T-cell (primary cell): Measurements from ENCODE around the gene PPP1R37. TPM values are rescaled to one million over a fixed set of nuclear protein-coding genes. Genes with fewer than 3 reads are reported as not detected.

Experiments
- ATAC-seq, 4 experiments: fragments of 200-7000 bp in 3 of 4; fragments of 150-1000 bp in 1 of 4; cut with Tn5 transposase; replicated peaks in 1 of 4; 1 replicate in 3 of 4; 2 replicates in 1 of 4; pipeline ENCODE4 v1.10.0; 2021; ENCODE audit warnings: moderate library complexity in 3 of 4, mild to moderate bottlenecking in 2 of 4, moderate number of reproducible peaks in 1 of 4
- CTCF ChIA-PET, 2 donors: fragments of 300-600 bp; sonication (Branson Sonifier 250); formaldehyde crosslinking; loops; one replicate each; lab custom pipeline; 2022; ENCODE audit warnings: antibody characterized with exemption in 2 of 2; lab: Charles Lee
- POLR2A ChIA-PET, 2 donors: fragments of 300-600 bp; sonication (Branson Sonifier 250); formaldehyde crosslinking; loops; one replicate each; lab custom pipeline; 2022; ENCODE audit warnings: antibody characterized with exemption in 2 of 2; lab: Charles Lee
- DNase-seq, 35 experiments: peaks; one replicate each; pipeline versions ENCODE4 v3.0.0 to v3.0.0-alpha.2; 2013 to 2023
- H3K27ac ChIP-seq: one replicate; pipeline ENCODE4 v1.5.1; 2013; ENCODE audit warnings: low read length
- H3K27me3 ChIP-seq, 2 experiments: replicated peaks in 1 of 2; 1 replicate in 1 of 2; 2 replicates in 1 of 2; pipeline versions ENCODE4 v1.6.1 to v1.7.0; 2013; ENCODE audit warnings: low read length in 1 of 2, mixed read lengths in 1 of 2; ENCODE audit not compliant: control insufficient read depth in 2 of 2, insufficient read depth in 2 of 2; ENCODE audit errors: extremely low read depth in 1 of 2
- H3K36me3 ChIP-seq, 2 donors: 1 replicate in 1 of 2; 2 replicates in 1 of 2; pipeline versions ENCODE4 v1.6.1 to v1.7.0; 2013; ENCODE audit warnings: low read length in 1 of 2; ENCODE audit not compliant: control insufficient read depth in 2 of 2, insufficient read depth in 1 of 2; ENCODE audit errors: extremely low read depth in 1 of 2
- H3K4me1 ChIP-seq, 2 experiments: 1 replicate in 1 of 2; 2 replicates in 1 of 2; pipeline versions ENCODE4 v1.6.1 to v1.7.0; 2013; ENCODE audit warnings: low read length in 2 of 2, mixed read lengths in 1 of 2; ENCODE audit not compliant: insufficient read depth in 2 of 2, control insufficient read depth in 1 of 2; ENCODE audit errors: extremely low read depth in 1 of 2
- H3K4me3 ChIP-seq, 2 donors: 1 replicate in 1 of 2; 2 replicates in 1 of 2; pipeline versions ENCODE4 v1.5.1 to v1.7.0; 2013; ENCODE audit warnings: mild to moderate bottlenecking in 2 of 2, low read length in 1 of 2, moderate library complexity in 1 of 2; ENCODE audit not compliant: control insufficient read depth in 1 of 2; ENCODE audit errors: extremely low read depth in 1 of 2
- H3K9me3 ChIP-seq: 2 replicates; pipeline ENCODE4 v1.7.0; 2013
- H3K27ac Mint-ChIP-seq, 2 donors: one replicate each; pipeline ENCODE4 v1.8.0; 2020 to 2021; ENCODE audit warnings: mild to moderate bottlenecking in 2 of 2, mixed read lengths in 2 of 2
- H3K27me3 Mint-ChIP-seq, 2 donors: one replicate each; pipeline ENCODE4 v1.8.0; 2021 to 2022; ENCODE audit warnings: mixed read lengths in 2 of 2
- H3K36me3 Mint-ChIP-seq: one replicate; pipeline ENCODE4 v1.8.0; 2021; ENCODE audit warnings: mixed read lengths
- H3K4me1 Mint-ChIP-seq, 3 donors: one replicate each; pipeline ENCODE4 v1.8.0; 2020 to 2022; ENCODE audit warnings: mixed read lengths in 3 of 3, mild to moderate bottlenecking in 1 of 3
- H3K4me3 Mint-ChIP-seq, 3 donors: one replicate each; pipeline ENCODE4 v1.8.0; 2020 to 2022; ENCODE audit warnings: mild to moderate bottlenecking in 3 of 3, mixed read lengths in 3 of 3, moderate library complexity in 3 of 3
- H3K9me3 Mint-ChIP-seq, 3 donors: one replicate each; pipeline ENCODE4 v1.8.0; 2020 to 2022; ENCODE audit warnings: mixed read lengths in 3 of 3
- WGBS: methylation state at CpG from one replicate; pipeline ENCODE4 v1.1.5; 2013; ENCODE audit warnings: missing lambda C conversion rate; ENCODE audit not compliant: insufficient coverage; 5-methylcytosine and 5-hydroxymethylcytosine counted together
- total RNA-seq, 35 experiments: library from RNA in 6 of 35; stranded (reverse) in 6 of 35; fragments of 120-200 nt in 1 of 35; gene quantifications; one replicate each; pipeline versions ENCODE4 v1.2.1 to v1.2.4 and lab custom pipeline; 2013 to 2026

The PPP1R37 gene
- total RNA-seq, 5 donors from 2014 or later (not counting 1 experiment from before 2014, with no cell fraction given) = 17.2 to 35.2 (median 30.4) TPM

GRCh38 chr19:45110851-45111266 is 17.9 kb downstream of the PPP1R37 start:
- CTCF ChIA-PET = no interaction called here
- H3K4me1 Mint-ChIP-seq = peaks cover 22 to 27% (median 24%) of the 10 kb centered on the region in 3 donors
- no peaks in the 10 kb centered on the region for H3K27me3 Mint-ChIP-seq
- Histone ChIP-seq H3K4me3 (no peak overlapping the region), H3K4me1 (peaks cover 4 to 17% of the 10 kb centered on the region in 2 experiments), H3K9me3 (no peaks in the 10 kb centered on the region), H3K36me3 (peaks cover 0 to 3% of the 10 kb centered on the region in 2 donors), H3K27me3 (no peaks in the 10 kb centered on the region), H3K27ac (no peak overlapping the region)
- no peak for DNase-seq
- POLR2A ChIA-PET = no interaction called here
- H3K9me3 Mint-ChIP-seq = no peaks in the 10 kb centered on the region
- no peaks in the 10 kb centered on the region for H3K36me3 Mint-ChIP-seq
- ATAC-seq = no peak
- WGBS = 69% methylated on average over 3 of the region's 5 CpGs
- H3K27ac Mint-ChIP-seq = no peak overlapping the region
- no peak overlapping the region for H3K4me3 Mint-ChIP-seq

- 88% methylated on average over 8 of the region's 11 CpGs for WGBS
- peaks cover 10 to 31% of the 10 kb centered on the region in 2 experiments for H3K4me1 ChIP-seq
- no peaks in the 10 kb centered on the region for H3K9me3 Mint-ChIP-seq
- ChIA-PET CTCF (interaction anchor here in 1 of 2 donors (0.7 to 1.0 kb wide), 2 partner anchors 13 to 81 kb away, joined by 3 read pairs; no protein-coding TSS in a partner anchor), POLR2A (no interaction called here)
- H3K27me3 ChIP-seq = no peaks in the 10 kb centered on the region
- H3K4me3 ChIP-seq = no peak overlapping the region
- H3K27ac Mint-ChIP-seq = no peak overlapping the region
- H3K9me3 ChIP-seq = no peaks in the 10 kb centered on the region
- no peaks in the 10 kb centered on the region for H3K27me3 Mint-ChIP-seq
- DNase-seq (no peak), ATAC-seq (no peak)
- H3K4me1 Mint-ChIP-seq = peaks cover 35 to 39% (median 38%) of the 10 kb centered on the region in 3 donors
- no peak overlapping the region for H3K4me3 Mint-ChIP-seq
- no peak overlapping the region for H3K27ac ChIP-seq
- no peaks in the 10 kb centered on the region for H3K36me3 Mint-ChIP-seq
- peaks cover 0 to 3% of the 10 kb centered on the region in 2 donors for H3K36me3 ChIP-seq
Observed at GRCh38 chr19:45112111-45112827, 19.3 kb downstream of the PPP1R37 start.

- Mint-ChIP-seq H3K9me3 (no peaks in the 10 kb centered on the region), H3K27ac (no peak overlapping the region), H3K36me3 (no peaks in the 10 kb centered on the region), H3K4me3 (no peak overlapping the region), H3K4me1 (peaks cover 41 to 53% (median 49%) of the 10 kb centered on the region in 3 donors), H3K27me3 (no peaks in the 10 kb centered on the region)
- Histone ChIP-seq H3K27ac (no peak overlapping the region), H3K36me3 (peaks cover 0 to 3% of the 10 kb centered on the region in 2 donors), H3K4me3 (no peak overlapping the region), H3K9me3 (no peaks in the 10 kb centered on the region), H3K4me1 (peaks cover 21 to 45% of the 10 kb centered on the region in 2 experiments), H3K27me3 (no peaks in the 10 kb centered on the region)
- ATAC-seq = no peak
- ChIA-PET CTCF (interaction anchor here in 1 of 2 donors (1.0 kb wide), 1 partner anchor 11 kb away, joined by 3 read pairs; no protein-coding TSS in a partner anchor), POLR2A (no interaction called here)
- 81% methylated on average over 4 of the region's 9 CpGs for WGBS
- DNase-seq = no peak
Observed at GRCh38 chr19:45113628-45114027, 20.6 kb downstream of the PPP1R37 start.

GRCh38 chr19:45114116-45114515 is 21.1 kb downstream of the PPP1R37 start:
- Histone ChIP-seq H3K9me3 (no peaks in the 10 kb centered on the region), H3K4me1 (peaks cover 21 to 49% of the 10 kb centered on the region in 2 experiments), H3K27ac (no peak overlapping the region), H3K36me3 (peaks cover 0 to 3% of the 10 kb centered on the region in 2 donors), H3K4me3 (no peak overlapping the region), H3K27me3 (no peaks in the 10 kb centered on the region)
- ATAC-seq = no peak
- peaks cover 44 to 55% (median 50%) of the 10 kb centered on the region in 3 donors for H3K4me1 Mint-ChIP-seq
- H3K27ac Mint-ChIP-seq = no peak overlapping the region
- ChIA-PET POLR2A (no interaction called here), CTCF (no interaction called here)
- H3K4me3 Mint-ChIP-seq = no peak overlapping the region
- no peaks in the 10 kb centered on the region for H3K9me3 Mint-ChIP-seq
- WGBS = 77% methylated on average over 2 of the region's 4 CpGs
- H3K36me3 Mint-ChIP-seq = no peaks in the 10 kb centered on the region
- DNase-seq = no peak
- H3K27me3 Mint-ChIP-seq = no peaks in the 10 kb centered on the region

GRCh38 chr19:45115809-45116615 is 23.0 kb downstream of the PPP1R37 start:
- Histone ChIP-seq H3K9me3 (no peaks in the 10 kb centered on the region), H3K27ac (no peak overlapping the region), H3K4me3 (no peak overlapping the region), H3K4me1 (peaks cover 21 to 53% of the 10 kb centered on the region in 2 experiments), H3K36me3 (peaks cover 0 to 3% of the 10 kb centered on the region in 2 donors), H3K27me3 (no peaks in the 10 kb centered on the region)
- H3K4me3 Mint-ChIP-seq = peak overlapping the region in 2 of 3 donors; percentile 13 to 72
- WGBS = 88% methylated on average over 14 of the region's 21 CpGs
- H3K9me3 Mint-ChIP-seq = no peaks in the 10 kb centered on the region
- ATAC-seq (no peak), DNase-seq (no peak)
- POLR2A ChIA-PET = no interaction called here
- CTCF ChIA-PET = no interaction called here
- H3K36me3 Mint-ChIP-seq = no peaks in the 10 kb centered on the region
- H3K4me1 Mint-ChIP-seq = peaks cover 56 to 67% (median 63%) of the 10 kb centered on the region in 3 donors
- H3K27ac Mint-ChIP-seq = peak overlapping the region in 1 of 2 donors; percentile 28
- no peaks in the 10 kb centered on the region for H3K27me3 Mint-ChIP-seq

GRCh38 chr19:45117167-45117594 is 24.2 kb downstream of the PPP1R37 start:
- Histone ChIP-seq H3K27me3 (no peaks in the 10 kb centered on the region), H3K9me3 (no peaks in the 10 kb centered on the region), H3K4me3 (peak overlapping the region in 1 of 2 donors; percentile 41), H3K27ac (no peak overlapping the region), H3K4me1 (peaks cover 23 to 65% of the 10 kb centered on the region in 2 experiments), H3K36me3 (peaks cover 0 to 3% of the 10 kb centered on the region in 2 donors)
- H3K4me1 Mint-ChIP-seq = peaks cover 67 to 76% (median 68%) of the 10 kb centered on the region in 3 donors
- ChIA-PET CTCF (interaction anchor here in 1 of 2 donors (0.6 kb wide), 1 partner anchor 662 kb away, joined by 3 read pairs; no protein-coding TSS in a partner anchor), POLR2A (no interaction called here)
- WGBS = 5% methylated on average over 14 of the region's 16 CpGs
- H3K27ac Mint-ChIP-seq = peak overlapping the region; percentile 56 to 72
- peak; percentile 53 to 88 (median 75) for ATAC-seq
- H3K9me3 Mint-ChIP-seq = no peaks in the 10 kb centered on the region
- no peaks in the 10 kb centered on the region for H3K27me3 Mint-ChIP-seq
- no peaks in the 10 kb centered on the region for H3K36me3 Mint-ChIP-seq
- peak overlapping the region; percentile 25 to 72 (median 54) for H3K4me3 Mint-ChIP-seq
- DNase-seq = peak in 26 of 35 experiments; percentile 7 to 55 (median 22)
